GM19025 (cell line): ENCODE measurements around the gene GGACT.
"Not testable (repeated sequence)": the region's sequence is repeated elsewhere in the genome, so short reads cannot be mapped to it uniquely, and the experiment has no call there.

Experiments used
- ATAC-seq: cut with Tn5 transposase; IDR thresholded peaks from one replicate; pipeline ENCODE4 v1.9.1; 2021; ENCODE audit warnings: mild to moderate bottlenecking, low read depth, moderate library complexity; ENCODE audit not compliant: unreplicated experiment

Gene GGACT

GRCh38 chr13:100588331-100589177 lies at the start of gene GGACT:
Gene GGACT, minus strand, starts transcription at chr13:100588789. Its CDS starts 56,198 bp downstream, at chr13:100532591.
- ATAC-seq: peak; percentile 99

GRCh38 chr13:100637796-100638195 lies 49.2 kb upstream of the GGACT start:
- ATAC-seq: no peak

- ATAC-seq: no peak
Observed at GRCh38 chr13:100637380-100637779, 48.8 kb upstream of the GGACT start.

GRCh38 chr13:100636441-100636840 lies 47.9 kb upstream of the GGACT start:
- ATAC-seq: no peak

GRCh38 chr13:100636004-100636403 lies 47.4 kb upstream of the GGACT start:
- no peak for ATAC-seq

GRCh38 chr13:100634696-100635095 lies 46.1 kb upstream of the GGACT start:
- ATAC-seq: no peak

GRCh38 chr13:100633461-100633860 lies 44.9 kb upstream of the GGACT start:
- ATAC-seq: no peak

GRCh38 chr13:100630555-100630954 lies 42.0 kb upstream of the GGACT start:
- no peak for ATAC-seq

- ATAC-seq: no peak
Observed at GRCh38 chr13:100627120-100627519, 38.5 kb upstream of the GGACT start.

GRCh38 chr13:100625447-100625846 lies 36.9 kb upstream of the GGACT start:
- no peak for ATAC-seq

- ATAC-seq: no peak
Observed at GRCh38 chr13:100620792-100621191, 32.2 kb upstream of the GGACT start.

GRCh38 chr13:100619940-100620339 lies 31.4 kb upstream of the GGACT start:
- no peak for ATAC-seq

GRCh38 chr13:100618897-100619296 lies 30.3 kb upstream of the GGACT start:
- not testable (repeated sequence) for ATAC-seq

GRCh38 chr13:100613031-100613430 lies 24.4 kb upstream of the GGACT start:
- ATAC-seq: no peak

- no peak for ATAC-seq
Observed at GRCh38 chr13:100611678-100612492, 23.3 kb upstream of the GGACT start.

- no peak for ATAC-seq
Observed at GRCh38 chr13:100610391-100611347, 22.1 kb upstream of the GGACT start.

- ATAC-seq: peak; percentile 89
Observed at GRCh38 chr13:100608906-100609305, 20.3 kb upstream of the GGACT start.

- ATAC-seq: no peak
Observed at GRCh38 chr13:100608489-100608888, 19.9 kb upstream of the GGACT start.

- ATAC-seq: no peak
Observed at GRCh38 chr13:100604918-100605710, 16.5 kb upstream of the GGACT start.
